Stimulated activated CD8-positive, alpha-beta memory T cell treated with anti-CD3 and anti-CD28 coated beads, Interleukin-7, amount 100 ng/mL, for 48 hours (primary cell): ENCODE data around the gene CEP97.
"Not testable (repeated sequence)": the region's sequence is repeated elsewhere in the genome, so short reads cannot be mapped to it uniquely, and the experiment has no call there.

Source experiments
- DNase-seq, 2 donors: peaks; one replicate each; pipeline ENCODE4 v3.0.0-alpha.2; 2020; ENCODE audit warnings: low read depth in 1 of 2; ENCODE audit errors: extremely low read depth in 1 of 2

CEP97 gene

DNA sequence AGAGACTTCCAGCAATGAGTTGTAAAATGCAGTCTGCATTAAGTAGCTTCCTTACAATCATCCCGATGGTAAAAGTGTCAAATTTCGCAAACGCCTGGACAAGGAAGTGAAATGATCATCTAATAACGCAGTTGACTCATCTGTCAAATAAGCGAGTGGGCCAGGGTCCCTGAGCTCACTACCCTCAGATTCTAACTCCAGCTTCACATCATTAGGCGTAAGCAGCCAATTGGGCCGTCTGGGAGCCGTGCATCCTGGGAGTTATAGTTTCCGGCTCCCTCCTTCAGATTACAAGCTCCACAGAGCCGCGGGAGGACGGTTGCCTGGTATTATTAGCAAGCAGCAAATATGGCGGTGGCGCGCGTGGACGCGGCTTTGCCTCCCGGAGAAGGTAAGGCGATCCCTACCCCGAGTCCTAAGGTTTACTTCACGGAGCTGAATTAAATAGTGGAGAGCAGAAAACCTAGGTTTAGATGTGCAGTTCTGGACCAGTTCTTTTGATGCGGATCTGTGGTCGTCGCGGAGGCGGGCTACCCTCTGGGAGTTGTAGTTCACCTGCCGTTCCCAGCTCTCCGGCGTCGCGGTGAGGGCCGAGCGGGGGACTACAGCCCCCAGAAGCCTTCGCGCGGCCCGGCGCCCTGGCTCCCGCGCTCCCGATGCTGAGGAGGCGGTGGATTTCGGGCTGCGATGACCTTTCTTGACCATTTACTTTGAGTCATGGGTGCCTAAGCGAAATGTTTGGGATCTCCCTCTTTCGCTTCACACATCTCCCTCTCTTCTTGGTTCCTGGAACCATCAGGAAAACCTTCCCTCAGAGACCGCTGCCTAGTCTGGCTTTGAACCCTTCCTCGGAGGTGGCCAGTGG is at the start of gene CEP97:
Gene CEP97, plus strand, starts transcription at position 286 of the 865 bp plus-strand sequence. Its CDS starts 63 bp downstream, at position 349.
- DNase-seq, result peak; percentile 76 to 83

DNA sequence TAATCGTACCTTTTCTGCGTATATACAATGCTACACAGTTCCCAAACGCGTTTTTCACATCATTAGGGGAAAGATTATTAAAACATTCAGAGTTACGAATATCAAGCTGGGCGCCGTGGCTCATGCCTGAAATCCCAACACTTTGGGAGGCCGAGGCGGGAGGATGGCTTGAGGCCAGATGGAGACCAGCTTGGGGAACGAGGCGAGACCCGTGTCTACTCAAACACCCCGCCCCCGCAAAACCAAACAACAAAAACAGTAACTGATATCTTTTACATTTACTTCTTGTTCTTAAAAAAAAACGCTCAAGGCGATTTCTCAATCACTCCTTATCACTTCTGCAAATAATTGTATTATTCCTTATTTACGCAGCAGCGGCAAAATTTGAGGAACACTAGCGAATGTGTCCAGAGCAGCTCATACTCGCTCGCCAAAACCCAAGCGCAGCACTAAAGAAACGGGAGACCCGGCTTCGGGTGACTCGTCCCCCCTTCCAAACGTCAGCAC is 48.7 kb upstream of the CEP97 start:
- DNase-seq, result no peak

- DNase-seq, result peak; percentile 95 to 97
These were observed 48.1 kb upstream of the CEP97 start for GRCh38 chr3:101676216-101676764.

GRCh38 chr3:101676765-101677435 is 47.5 kb upstream of the CEP97 start, which contains the start of gene ZBTB11:
Gene ZBTB11 (minus strand): TSS chr3:101677132. CDS start chr3:101676914, 218 bp downstream.
- DNase-seq, result peak; percentile 98 to 99

GRCh38 chr3:101677436-101678286 is 46.8 kb upstream of the CEP97 start:
- DNase-seq, result no peak

GRCh38 chr3:101678837-101679236 is 45.6 kb upstream of the CEP97 start:
- not testable (repeated sequence) for DNase-seq

DNA sequence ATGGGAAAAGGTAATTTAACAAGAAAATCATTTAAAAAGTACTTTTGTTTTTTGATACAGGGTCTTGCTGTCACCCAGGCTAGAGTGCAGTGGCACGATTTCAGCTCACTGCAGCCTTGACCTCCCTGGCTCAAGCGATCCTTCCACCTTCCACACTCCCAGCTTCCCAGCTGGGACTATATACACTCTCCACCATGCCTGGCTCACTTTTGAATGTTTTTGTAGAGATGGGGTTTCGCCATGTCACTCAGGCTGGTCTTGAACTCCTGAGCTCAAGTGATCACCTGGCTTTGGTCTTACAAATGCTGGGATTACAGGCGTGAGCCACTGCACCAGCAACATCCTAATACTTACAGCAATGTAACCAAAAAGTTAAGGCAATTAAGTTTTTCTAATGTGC is 43.9 kb upstream of the CEP97 start:
- DNase-seq, result no peak

GRCh38 chr3:101685050-101685400 is 39.4 kb upstream of the CEP97 start:
- DNase-seq, result no peak

GRCh38 chr3:101685870-101686307 is 38.5 kb upstream of the CEP97 start:
- no peak for DNase-seq

- no peak for DNase-seq
These were observed 37.1 kb upstream of the CEP97 start for GRCh38 chr3:101687142-101687931.

GRCh38 chr3:101689286-101689685 is 35.1 kb upstream of the CEP97 start:
- DNase-seq, result no peak

DNA sequence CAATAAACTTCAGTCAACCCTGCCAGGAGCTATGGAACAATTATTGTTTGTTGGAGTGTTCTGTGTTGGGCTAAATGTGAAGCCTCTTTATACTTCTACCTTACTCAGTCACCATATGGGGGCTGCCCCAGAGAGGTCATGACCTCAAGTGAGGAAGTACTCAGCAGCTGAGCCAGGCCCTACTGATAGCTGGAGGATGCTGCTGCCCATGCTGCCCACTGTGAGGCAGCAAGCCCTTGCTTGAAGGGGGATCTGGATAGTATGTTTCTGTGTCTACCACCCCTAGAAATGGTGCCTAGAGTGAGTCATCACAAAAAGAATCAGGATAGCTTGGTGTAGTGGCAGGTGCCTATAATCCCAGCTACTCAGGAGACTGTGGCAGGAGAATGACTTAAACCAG is 33.4 kb upstream of the CEP97 start:
- DNase-seq, result no peak

- not testable (repeated sequence) for DNase-seq
These were observed 32.4 kb upstream of the CEP97 start for GRCh38 chr3:101691685-101692671.

DNA sequence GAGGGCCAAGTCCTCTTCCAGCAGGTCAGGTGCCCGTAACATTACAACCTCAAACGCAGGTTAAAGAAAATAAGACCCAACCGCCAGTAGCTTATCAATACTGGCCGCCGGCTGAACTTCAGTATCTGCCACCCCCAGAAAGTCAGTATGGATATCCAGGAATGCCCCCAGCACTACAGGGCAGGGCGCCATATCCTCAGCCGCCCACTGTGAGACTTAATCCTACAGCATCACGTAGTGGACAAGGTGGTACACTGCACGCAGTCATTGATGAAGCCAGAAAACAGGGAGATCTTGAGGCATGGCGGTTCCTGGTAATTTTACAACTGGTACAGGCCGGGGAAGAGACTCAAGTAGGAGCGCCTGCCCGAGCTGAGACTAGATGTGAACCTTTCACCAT is 30.9 kb upstream of the CEP97 start:
- DNase-seq, result not testable (repeated sequence)

GRCh38 chr3:101694836-101695235 is 29.6 kb upstream of the CEP97 start:
- not testable (repeated sequence) for DNase-seq

DNA sequence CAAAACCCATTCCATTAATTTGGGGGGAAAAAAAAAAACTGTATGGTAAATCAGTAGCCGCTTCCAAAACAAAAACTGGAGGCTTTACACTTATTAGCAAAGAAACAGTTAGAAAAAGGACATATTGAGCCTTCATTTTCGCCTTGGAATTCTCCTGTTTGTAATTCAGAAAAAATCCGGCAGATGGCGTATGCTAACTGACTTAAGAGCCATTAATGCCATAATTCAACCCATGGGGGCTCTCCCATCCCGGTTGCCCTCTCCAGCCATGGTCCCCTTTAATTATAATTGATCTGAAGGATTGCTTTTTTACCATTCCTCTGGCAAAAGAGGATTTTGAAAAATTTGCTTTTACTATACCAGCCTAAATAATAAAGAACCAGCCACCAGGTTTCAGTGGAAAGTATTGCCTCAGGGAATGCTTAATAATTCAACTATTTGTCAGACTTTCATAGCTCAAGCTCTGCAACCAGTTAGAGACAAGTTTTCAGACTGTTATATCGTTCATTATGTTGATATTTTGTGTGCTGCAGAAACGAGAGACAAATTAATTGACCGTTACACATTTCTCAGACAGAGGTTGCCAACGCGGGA is 28.5 kb upstream of the CEP97 start:
- DNase-seq, result no peak

GRCh38 chr3:101701696-101702634 is 22.4 kb upstream of the CEP97 start:
- no peak for DNase-seq
